OCI-LY1 (cell line): Measurements from ENCODE around the gene H6PD.

Experiments used
- H2AFZ ChIP-seq: fragments of 200-600 bp; sonication (generic), shearing (Covaris generic); 2 replicates; pipeline ENCODE4 v1.6.0; 2014; ENCODE audit warnings: antibody characterized with exemption, mild to moderate bottlenecking, low read length
- H3F3A ChIP-seq: fragments of 200-600 bp; sonication (generic), shearing (Covaris generic); 2 replicates; pipeline ENCODE4 v1.6.0; 2014; ENCODE audit warnings: mild to moderate bottlenecking, antibody characterized with exemption, low read length, moderate library complexity; ENCODE audit not compliant: insufficient read depth
- H3K27ac ChIP-seq: fragments of 200-600 bp; sonication (generic); 2 replicates; pipeline ENCODE4 v1.5.1; 2014; ENCODE audit warnings: low read length, mixed run types, mild to moderate bottlenecking, low read depth; ENCODE audit not compliant: poor library complexity, severe bottlenecking
- H3K27me3 ChIP-seq: fragments of 200-600 bp; sonication (generic); 2 replicates; pipeline ENCODE4 v1.6.0; 2014; ENCODE audit warnings: antibody characterized with exemption, mild to moderate bottlenecking, low read length, moderate library complexity; ENCODE audit not compliant: insufficient read depth
- H3K36me3 ChIP-seq: fragments of 200-600 bp; sonication (generic); 2 replicates; pipeline ENCODE4 v1.6.1; 2014; ENCODE audit warnings: mild to moderate bottlenecking, antibody characterized with exemption, low read length, moderate library complexity, mixed read lengths; ENCODE audit not compliant: insufficient read depth
- H3K4me1 ChIP-seq: fragments of 200-600 bp; sonication (generic); 2 replicates; pipeline ENCODE4 v1.5.1; 2014; ENCODE audit warnings: mild to moderate bottlenecking, low read length, moderate library complexity; ENCODE audit not compliant: insufficient read depth, severe bottlenecking
- H3K4me2 ChIP-seq: fragments of 200-600 bp; sonication (generic), shearing (Covaris generic); 2 replicates; pipeline ENCODE4 v1.6.1; 2014; ENCODE audit warnings: low read length
- H3K4me3 ChIP-seq: fragments of 200-600 bp; sonication (generic); 2 replicates; pipeline ENCODE4 v1.5.1; 2014; ENCODE audit warnings: low read length, low read depth, mild to moderate bottlenecking, mixed read lengths; ENCODE audit not compliant: poor library complexity, severe bottlenecking
- H3K79me2 ChIP-seq: fragments of 200-600 bp; shearing (Covaris generic); 2 replicates; pipeline ENCODE4 v1.6.1; 2016; ENCODE audit warnings: mixed run types, low read length, mixed read lengths; ENCODE audit not compliant: insufficient read depth
- H3K9ac ChIP-seq: fragments of 200-600 bp; sonication (generic), shearing (Covaris generic); 2 replicates; pipeline ENCODE4 v1.6.1; 2014; ENCODE audit warnings: mild to moderate bottlenecking, low read length, mixed read lengths
- H3K9me2 ChIP-seq: fragments of 200-600 bp; sonication (generic), shearing (Covaris generic); 2 replicates; pipeline ENCODE4 v1.6.1; 2014; ENCODE audit warnings: low read depth, mild to moderate bottlenecking, low read length, mixed read lengths
- H3K9me3 ChIP-seq: fragments of 200-600 bp; shearing (Covaris generic); 2 replicates; pipeline ENCODE4 v1.6.1; 2014; ENCODE audit warnings: low read length, mixed read lengths
- H4K20me1 ChIP-seq: fragments of 200-600 bp; sonication (generic), shearing (Covaris generic); 2 replicates; pipeline ENCODE4 v1.6.0; 2016; ENCODE audit warnings: mild to moderate bottlenecking, low read length; ENCODE audit not compliant: insufficient read depth
- EZH2 ChIP-seq: fragments of 200-600 bp; sonication (generic), shearing (Covaris generic); IDR thresholded peaks from 2 replicates; pipeline ENCODE4 v1.8.0; 2017; ENCODE audit warnings: borderline replicate concordance, mixed run types, mild to moderate bottlenecking, antibody characterized with exemption, low read length, moderate library complexity, mixed read lengths
- TF ChIP-seq, protein P1 (sequence below): fragments of 200-600 bp; sonication (generic), shearing (Covaris generic); IDR thresholded peaks from 2 replicates; pipeline ENCODE4 v1.5.1; 2017; ENCODE audit warnings: mild to moderate bottlenecking, antibody characterized with exemption, low read length, moderate library complexity, mixed read lengths

H6PD gene

DNA sequence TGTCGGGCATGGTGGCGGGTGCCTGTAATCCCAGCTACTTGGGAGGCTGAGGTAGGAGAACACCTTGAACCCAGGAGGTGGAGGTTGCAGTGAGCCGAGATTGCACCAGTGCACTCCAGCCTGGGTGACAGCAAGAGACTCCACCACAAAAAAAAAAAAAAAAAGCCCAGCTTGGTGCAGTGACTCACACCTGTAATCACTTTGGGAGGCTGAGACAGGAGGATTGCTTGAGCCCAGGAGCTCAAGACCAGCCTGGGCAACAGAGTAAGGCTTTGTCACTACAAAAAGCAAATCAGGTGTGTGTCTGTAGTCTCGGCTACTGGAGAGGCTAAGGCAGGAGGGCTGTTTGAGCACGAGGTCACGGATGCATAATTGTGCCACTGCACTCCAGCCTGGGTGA is 5.0 kb upstream of the H6PD start:
- Histone ChIP-seq H3K36me3 (no peaks in the 10 kb centered on the region; the same call in 1 of the 2 replicates), H3F3A (no peaks in the 10 kb centered on the region), H3K9me2 (no peaks in the 10 kb centered on the region), H2AFZ (no peak overlapping the region), H3K4me3 (no peak overlapping the region), H3K9me3 (no peaks in the 10 kb centered on the region), H3K9ac (no peak overlapping the region), H3K27me3 (peaks cover 11% of the 10 kb centered on the region; the same call in 1 of the 2 replicates), H3K79me2 (no peaks in the 10 kb centered on the region), H3K27ac (no peak overlapping the region), H3K4me1 (peaks cover 5% of the 10 kb centered on the region), H4K20me1 (no peaks in the 10 kb centered on the region), H3K4me2 (no peak overlapping the region)
- no peak for TF ChIP-seq EZH2
- TF ChIP-seq, protein P1, sequence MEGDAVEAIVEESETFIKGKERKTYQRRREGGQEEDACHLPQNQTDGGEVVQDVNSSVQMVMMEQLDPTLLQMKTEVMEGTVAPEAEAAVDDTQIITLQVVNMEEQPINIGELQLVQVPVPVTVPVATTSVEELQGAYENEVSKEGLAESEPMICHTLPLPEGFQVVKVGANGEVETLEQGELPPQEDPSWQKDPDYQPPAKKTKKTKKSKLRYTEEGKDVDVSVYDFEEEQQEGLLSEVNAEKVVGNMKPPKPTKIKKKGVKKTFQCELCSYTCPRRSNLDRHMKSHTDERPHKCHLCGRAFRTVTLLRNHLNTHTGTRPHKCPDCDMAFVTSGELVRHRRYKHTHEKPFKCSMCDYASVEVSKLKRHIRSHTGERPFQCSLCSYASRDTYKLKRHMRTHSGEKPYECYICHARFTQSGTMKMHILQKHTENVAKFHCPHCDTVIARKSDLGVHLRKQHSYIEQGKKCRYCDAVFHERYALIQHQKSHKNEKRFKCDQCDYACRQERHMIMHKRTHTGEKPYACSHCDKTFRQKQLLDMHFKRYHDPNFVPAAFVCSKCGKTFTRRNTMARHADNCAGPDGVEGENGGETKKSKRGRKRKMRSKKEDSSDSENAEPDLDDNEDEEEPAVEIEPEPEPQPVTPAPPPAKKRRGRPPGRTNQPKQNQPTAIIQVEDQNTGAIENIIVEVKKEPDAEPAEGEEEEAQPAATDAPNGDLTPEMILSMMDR: no peak

GRCh38 chr1:9230869-9231533 is 3.6 kb upstream of the H6PD start:
- no peaks in the 10 kb centered on the region for H4K20me1 ChIP-seq
- peaks cover 9% of the 10 kb centered on the region for H3K4me1 ChIP-seq
- no peak overlapping the region for H3K4me3 ChIP-seq
- no peaks in the 10 kb centered on the region for H3K9me3 ChIP-seq
- no peak for TF ChIP-seq EZH2
- peaks cover 6% of the 10 kb centered on the region; the same call in 1 of the 2 replicates for H3K27me3 ChIP-seq
- no peak overlapping the region for H2AFZ ChIP-seq
- no peaks in the 10 kb centered on the region for H3F3A ChIP-seq
- no peak overlapping the region for H3K4me2 ChIP-seq
- no peaks in the 10 kb centered on the region; the same call in 1 of the 2 replicates for H3K36me3 ChIP-seq
- H3K79me2 ChIP-seq: no peaks in the 10 kb centered on the region
- no peaks in the 10 kb centered on the region for H3K9me2 ChIP-seq
- H3K27ac ChIP-seq: no peak overlapping the region
- no peak overlapping the region for H3K9ac ChIP-seq

- Histone ChIP-seq H3K9ac (no peak overlapping the region), H3F3A (no peaks in the 10 kb centered on the region), H3K79me2 (no peaks in the 10 kb centered on the region), H3K9me3 (no peaks in the 10 kb centered on the region), H3K9me2 (no peaks in the 10 kb centered on the region), H3K4me3 (no peak overlapping the region), H4K20me1 (no peaks in the 10 kb centered on the region), H2AFZ (no peak overlapping the region), H3K36me3 (no peaks in the 10 kb centered on the region; the same call in 1 of the 2 replicates), H3K4me2 (no peak overlapping the region), H3K4me1 (peaks cover 9% of the 10 kb centered on the region), H3K27me3 (peaks cover 5% of the 10 kb centered on the region; the same call in 1 of the 2 replicates), H3K27ac (no peak overlapping the region)
- no peak for TF ChIP-seq EZH2
- TF ChIP-seq, protein P1: no peak
Observed at GRCh38 chr1:9231648-9232332, 2.8 kb upstream of the H6PD start.
